GM19468 (cell line): ENCODE measurements around the gene ELMO2.

ENCODE experiments used
- ATAC-seq: cut with Tn5 transposase; IDR thresholded peaks from one replicate; pipeline ENCODE4 v1.9.1; 2021; ENCODE audit warnings: mild to moderate bottlenecking, moderate library complexity, moderate number of reproducible peaks; ENCODE audit not compliant: unreplicated experiment; ENCODE audit errors: extremely low read depth

Gene ELMO2

DNA sequence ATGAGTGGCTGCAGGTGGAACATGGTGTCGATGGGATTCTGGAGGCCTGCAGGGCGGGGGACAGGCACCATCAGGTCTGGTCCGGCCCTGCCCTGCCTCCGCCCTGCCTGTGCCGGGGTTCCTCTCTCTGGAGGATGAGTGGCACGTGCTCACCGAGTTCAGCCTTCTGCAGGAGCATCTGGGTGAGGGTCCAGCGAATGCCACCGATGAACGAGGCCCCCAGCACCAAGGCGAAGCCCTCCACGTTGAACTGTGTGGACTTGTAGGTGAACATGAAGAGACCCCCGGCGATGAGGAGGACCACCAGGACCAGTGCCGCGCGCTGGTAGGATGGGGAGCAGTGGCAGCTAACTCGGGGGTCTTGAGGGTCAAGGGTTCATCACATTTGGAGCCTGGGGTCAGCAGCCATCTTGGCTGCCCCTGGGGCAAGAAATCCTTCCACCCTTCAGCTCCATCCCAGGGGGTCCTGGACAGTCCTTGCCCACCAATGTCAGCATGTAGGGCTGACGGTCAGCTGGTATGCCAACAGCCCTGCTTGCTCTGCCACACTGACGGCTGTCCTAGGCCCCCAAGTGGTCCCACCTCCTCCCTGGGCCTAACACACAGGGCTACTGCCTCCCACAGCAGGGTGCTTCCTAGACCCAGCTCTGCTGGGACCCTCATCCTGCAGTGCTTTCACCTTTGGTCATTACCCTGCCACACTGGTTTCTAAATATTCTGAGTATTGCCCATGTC lies 51.3 kb downstream of the ELMO2 start:
- ATAC-seq = no peak

DNA sequence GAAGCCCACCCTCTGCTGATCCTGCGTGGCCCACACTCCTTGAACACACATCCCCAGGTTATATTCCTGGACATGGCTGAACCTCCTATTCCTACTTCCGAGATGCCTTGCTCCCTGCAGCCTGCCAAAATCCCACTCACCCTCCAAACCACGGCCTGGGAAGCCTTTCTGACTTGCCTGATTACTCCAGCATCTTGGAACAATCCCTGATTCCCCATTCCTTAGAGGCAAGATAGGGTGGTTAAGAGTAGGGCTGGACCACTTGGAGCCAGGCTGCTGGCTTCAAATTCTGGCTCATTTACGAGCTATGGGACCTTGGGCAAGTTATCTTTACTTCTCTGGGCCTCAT lies 52.2 kb downstream of the ELMO2 start:
- ATAC-seq = no peak

DNA sequence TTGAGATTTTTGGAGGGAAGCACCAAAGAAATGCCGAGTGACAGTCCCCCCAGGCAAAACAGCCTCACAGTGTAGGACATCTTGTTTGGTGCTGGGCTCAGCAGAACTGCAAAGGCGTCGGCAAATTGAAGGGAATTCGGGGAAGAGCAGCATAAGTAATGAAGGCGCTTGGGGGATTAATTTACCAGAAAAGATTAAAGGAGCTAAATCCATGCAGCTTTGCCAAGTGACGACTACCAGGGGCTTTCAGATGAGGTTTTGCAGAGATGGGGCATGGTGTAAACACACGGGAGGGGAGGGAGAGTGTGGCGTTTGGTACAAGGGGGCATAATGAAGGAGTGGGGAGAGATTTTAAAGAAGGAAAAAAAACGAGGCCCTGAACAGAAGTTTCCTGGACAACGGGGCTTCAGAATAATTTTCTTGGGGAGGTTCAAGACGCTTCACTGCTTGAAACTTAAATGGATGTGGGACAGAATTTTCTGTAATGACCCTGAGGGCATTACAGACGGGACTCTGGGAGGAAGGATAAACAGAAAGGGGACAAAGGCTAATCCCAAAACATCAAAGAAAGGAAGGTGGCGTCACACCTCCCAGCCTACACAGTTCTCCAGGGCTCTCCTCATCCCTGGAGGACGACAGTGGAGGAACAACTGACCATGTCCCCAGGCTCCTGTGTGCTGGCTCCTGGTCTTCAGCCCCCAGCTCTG lies 52.8 kb downstream of the ELMO2 start:
- ATAC-seq = no peak

DNA sequence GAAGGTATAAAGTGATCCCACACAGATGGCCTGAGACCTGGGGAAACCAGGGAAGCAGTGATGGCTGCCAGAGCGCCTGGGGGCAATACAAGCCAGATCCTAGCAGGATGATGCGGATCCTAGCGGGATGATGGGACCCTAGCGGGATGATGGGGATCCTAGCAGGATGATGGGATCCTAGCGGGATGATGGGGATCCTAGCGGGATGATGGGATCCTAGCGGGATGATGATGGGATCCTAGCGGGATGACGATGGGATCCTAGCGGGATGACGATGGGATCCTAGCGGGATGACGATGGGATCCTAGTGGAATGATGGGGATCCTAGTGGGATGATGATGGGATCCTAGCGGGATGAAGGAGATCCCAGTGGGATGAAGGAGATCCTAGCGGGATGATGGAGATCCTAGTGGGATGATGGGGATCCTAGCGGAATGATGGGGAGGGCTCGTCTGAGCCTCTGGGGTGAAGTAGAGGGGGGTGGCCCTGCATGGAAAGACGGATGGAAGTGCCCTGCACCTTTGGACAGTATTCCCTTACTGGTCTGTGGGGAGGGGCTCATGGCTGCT lies 54.0 kb downstream of the ELMO2 start:
- ATAC-seq = no peak

DNA sequence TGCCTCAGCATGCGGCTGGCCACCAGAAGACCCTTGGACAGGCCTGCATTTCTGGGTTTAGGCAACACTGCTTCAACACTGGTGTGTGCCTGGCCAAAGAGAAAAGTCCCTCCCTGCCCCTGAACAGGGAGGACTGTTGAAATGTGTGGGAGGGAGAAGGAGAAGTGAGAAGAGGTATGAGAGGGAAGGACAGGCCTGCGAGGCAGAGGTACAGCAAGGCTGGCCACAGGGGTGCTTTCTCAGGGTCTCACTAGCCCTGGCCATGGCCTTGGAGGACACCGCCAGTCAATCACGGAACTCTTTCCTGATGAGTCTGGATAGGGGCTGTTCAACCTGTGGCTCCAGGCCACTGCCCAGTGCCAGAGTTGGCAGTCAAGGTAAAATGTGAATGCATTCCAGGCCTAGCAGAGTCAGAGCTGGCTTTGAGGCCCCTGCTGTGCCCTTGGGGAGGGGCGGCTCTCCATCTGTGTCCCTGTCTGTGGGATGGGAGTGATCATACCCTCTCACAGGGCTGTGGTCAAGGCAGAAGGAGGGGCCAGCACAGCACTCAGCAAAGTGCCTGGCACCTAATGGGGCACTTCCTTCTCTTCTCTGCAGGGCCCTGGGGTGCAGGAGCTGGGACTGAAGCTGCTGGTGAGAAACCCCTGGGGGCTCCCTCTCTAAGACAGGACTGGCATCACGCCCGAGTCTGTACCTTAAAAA lies 54.9 kb downstream of the ELMO2 start:
- ATAC-seq = no peak

DNA sequence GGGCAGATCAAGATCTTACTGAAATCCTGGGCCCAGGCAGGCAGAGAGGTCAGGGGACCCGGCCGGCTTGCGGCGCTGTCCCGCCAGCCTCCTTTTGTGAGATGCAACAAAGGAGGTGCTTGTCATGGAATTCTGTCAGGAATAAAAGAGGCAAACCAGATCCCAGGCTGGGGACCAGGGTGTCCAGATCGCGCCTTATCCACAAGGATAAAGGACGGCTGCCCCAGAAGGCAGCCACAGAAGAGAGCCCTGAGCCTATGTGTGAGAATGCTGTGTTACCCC lies 55.5 kb downstream of the ELMO2 start:
- no peak for ATAC-seq

DNA sequence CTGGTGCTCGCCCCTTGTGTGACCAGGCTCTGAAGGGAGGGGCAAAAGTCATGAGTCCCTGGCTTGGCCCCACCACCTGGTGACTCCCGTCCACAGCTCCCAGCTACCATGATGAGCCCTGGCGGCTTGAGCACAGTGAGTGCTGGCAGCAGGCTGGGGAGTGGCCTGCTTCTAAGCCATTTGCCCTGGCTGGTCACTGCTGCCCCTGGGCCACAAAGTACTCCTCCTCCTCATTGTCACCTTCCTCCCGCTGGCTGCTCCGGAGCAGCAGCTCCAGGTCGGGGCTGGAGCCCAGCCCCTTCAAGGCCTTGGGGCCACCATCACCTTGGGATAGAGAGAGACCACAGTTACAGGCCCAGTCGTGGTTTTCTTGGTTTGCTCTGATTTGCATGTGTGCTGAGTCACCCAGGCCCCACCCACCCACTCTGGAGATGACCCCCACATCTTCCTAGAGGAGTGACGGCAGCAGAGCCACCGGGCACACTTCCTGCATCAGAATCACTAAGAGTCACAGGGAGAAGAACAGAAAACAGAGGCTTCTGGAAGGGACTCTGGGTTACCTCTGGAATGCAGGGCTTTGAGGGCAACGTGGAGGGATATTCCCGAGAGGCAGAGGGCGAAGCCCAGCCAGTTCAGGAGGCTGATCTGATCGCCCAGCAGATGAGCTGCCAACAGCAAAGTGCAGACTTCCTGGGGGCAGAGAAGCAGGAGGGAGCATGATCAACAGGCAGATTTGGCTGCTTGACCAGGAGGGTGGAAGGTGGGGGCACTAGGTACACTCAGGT lies 56.0 kb downstream of the ELMO2 start:
- no peak for ATAC-seq

DNA sequence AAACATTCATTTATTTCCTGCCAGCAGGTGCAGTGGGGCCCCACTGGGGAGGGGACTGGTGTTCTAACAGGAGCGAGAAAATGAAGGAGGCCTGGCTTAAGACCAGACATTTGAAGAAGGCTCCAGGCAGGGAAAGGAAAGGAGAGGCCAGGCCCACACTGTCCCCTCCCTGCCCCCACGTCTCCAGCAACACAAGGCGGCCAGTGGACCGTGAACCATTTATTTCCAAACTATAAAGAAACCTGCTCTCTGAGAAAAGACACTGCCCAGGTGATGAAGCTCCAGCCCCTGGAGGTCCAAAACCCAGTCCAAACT lies 56.7 kb downstream of the ELMO2 start:
- no peak for ATAC-seq

DNA sequence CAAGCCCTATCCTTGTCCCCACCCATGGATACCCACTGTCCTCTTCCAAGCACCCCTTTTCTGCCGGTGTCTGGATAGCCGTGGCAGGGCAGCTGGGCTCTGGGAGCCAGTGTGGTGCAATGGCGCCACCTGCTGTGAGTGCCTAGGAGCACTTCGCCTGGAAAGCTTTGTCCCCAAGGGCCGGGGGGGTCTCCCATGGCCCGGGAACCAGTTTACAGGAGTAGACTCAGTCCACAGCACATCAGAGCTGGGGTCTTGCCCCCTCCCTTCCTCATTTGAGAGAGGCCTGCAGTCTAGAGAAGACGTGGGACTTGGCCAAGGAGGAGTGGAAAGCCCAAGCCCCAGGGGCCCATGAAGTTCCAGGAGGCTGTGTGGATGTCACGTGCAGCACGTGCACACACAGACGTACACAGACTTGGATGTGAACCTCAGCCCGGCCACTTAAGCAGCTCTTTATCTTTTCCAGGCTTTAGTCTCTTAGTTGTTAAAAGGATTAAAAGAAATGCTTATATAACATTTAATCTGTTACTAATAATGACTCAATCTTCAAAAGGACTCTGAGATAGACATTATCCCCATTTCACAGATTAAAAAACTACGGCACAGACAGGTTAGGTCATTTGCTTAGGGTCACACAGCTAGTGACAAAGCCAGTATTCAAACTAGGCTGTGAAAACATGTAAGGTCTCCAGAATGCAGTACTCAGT lies 57.2 kb downstream of the ELMO2 start:
- ATAC-seq = no peak

DNA sequence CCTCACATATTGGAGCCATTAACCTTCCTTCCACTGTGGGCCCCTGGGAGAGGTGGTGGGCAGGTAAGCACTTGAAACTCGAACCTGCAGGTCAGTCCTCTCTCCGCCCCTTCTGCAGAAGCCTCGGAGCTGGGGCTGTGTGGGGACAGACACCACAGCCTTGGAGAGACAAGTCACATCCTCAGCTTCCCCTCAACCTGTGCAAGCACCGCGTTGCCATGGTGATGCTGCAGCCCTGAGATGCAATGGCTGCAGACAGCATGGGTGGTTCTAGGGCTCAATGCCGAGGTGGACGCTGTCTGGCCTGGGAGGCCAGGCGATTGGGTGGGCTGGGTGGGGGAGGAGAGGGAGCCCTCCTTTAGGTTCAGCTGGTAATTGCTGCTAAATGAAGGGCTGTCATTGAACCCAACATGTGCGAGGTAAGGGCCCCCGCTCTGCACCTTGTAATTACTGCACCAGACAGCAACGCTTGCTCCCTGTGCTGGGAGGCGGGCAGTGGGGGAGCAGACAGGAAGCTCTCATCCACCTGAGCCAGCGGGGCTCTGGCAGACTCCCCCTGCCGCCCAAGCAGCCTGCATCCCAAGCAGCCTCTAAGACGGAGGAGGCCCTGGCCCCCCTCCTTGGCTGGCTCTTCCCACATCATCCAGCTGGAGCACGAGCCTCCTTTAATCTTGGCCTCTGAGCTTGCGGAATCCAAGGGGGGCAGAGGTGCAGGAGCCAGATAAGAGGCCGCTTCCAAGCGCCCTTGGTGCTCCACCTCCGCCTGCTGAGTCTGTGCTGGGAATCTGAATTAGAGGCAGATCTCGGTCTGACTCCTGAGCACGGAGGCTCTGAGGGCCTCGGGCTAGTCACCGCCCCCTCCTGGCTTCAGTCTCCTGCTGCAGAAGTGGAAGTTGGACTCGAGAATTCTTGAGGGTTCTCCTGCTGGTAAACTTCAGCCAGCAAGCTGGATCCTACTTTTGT lies 58.3 kb downstream of the ELMO2 start:
- ATAC-seq = no peak

DNA sequence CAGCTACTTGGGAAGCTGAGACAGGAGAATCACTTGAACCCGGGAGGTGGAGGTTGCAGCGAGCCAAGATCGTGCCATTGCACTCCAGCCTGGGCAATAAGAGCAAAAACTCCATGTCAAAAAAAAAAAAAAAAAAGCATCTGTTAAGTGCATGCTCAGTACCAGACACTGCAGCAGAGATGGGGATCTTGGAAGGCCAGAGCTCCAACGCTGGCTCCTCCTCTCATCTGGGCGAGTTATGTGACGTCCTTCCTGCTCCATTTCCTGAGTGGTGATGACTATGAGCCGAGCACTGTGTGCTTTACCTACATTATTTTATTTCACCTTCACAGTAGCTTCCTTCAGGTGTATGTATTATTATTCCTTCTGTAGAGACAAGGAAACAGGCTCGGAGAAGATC lies 59.6 kb downstream of the ELMO2 start:
- ATAC-seq = no peak

DNA sequence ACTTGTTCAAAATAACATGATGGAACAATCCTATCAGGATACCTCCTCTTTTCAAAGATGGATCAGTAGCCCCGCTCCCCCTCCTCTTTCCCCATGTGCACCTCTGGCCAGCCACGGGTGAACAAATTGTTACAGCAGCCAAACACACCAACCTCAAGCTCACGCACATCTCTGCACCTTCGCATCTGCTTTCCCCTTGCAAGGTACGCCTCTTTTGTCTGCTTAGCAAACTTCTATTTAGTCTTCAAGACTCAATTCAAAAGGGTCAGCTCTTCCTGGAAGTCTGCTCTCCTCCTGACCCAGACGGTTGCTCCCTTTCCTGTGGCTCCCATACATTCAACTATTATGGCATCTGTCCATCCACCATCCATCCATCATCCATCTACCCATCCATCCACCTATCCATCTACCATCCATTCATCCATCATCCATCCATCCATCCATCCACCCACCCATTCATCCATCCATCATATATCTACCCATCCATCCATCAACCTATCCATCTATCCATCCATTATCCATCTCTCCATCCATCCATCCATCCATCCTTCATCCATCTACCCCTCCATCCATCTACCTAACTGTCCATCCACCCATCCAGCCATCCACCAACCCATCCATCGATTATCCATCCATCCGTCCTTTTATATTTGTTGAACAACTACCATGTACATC lies 61.8 kb downstream of the ELMO2 start:
- ATAC-seq = no peak

DNA sequence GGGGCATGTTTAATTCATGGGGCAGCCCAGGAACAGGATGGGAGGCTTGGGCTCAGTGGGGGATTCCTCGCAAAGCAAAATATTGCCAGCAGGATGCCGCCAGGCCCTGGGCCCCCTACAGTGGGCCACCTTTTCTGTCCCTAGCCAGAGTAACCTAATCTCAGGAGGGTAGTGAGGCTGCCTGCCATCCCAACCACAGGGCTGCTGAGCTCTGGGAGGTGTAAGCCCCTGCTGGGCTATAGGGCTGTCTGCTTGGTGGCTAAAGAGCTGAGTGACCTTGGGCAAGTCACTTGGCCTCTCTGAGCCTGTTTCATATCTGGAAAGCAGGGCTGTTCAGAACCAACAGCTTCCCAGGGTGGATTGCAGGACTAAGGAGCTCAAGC lies 62.4 kb downstream of the ELMO2 start:
- no peak for ATAC-seq

DNA sequence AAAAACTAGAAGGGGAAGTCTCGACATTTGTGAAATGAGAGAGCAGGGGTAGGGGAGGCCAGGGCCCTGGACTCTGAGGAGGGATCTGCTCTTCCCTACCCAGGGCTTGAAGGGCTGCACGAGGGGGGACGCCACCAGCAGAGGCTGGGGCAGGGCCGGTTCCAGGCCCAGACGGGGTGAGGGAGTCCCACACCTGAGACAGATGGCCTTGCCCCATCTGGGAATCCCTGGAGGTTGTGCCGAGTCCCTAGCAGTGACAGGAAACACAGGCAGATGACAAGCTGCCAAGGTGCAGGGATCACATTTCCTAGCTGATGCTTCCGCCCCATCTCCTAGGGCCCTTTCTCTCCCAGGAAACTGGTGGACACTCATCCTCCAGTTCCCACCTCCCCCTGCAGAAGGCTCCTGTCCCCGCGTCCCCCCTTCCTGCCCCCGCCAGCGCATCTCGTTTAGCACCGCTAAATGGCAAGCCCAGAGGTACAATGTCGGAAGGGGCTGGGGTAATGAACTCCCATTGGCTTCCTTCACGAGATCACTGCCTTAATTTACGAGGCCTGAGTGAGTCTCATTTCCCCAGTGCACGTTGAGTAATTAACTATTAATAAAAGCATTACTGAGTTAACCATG lies 63.0 kb downstream of the ELMO2 start:
- ATAC-seq = no peak

DNA sequence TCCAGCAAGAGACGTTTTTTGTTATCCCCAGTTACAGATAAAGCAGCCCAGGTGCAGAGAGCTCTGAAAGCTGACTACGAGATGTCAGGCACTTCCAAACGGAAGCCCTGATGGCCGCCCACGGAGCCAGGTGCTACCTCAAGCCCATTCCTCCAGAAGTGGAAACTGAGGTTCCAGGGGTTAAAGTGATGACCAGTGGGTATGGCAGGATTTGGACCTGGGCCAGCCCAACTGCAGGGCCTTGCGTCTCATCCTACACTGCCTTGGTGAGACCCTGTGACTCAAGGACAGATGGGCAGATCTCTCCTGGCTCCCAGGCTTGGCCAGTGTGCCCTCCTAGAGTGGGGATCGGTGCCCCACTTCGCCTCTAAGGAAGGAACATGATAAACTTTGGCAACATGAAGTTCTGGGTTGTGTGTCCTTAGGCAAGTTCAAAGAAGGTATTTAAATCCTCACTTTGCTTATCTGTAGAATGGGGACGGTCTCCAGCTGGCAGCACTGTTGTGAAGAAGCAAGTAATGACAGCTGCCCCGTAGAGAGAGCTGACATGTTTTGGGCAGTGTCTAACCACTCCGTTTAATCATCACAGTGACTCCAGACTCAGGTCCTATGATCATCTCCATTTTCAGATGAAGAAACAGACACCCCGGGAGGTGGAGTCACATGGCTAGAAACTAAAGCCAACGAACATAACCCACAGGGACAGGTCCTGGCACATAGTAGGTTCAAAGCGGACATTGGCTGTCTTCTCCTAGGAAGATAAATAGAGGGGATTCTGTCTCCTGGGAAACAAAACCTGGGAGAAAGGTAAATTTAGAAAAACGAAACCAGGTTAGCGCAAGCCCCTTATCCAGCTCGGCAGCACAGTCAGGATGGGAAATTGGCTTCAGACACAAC lies 63.7 kb downstream of the ELMO2 start:
- ATAC-seq = no peak

DNA sequence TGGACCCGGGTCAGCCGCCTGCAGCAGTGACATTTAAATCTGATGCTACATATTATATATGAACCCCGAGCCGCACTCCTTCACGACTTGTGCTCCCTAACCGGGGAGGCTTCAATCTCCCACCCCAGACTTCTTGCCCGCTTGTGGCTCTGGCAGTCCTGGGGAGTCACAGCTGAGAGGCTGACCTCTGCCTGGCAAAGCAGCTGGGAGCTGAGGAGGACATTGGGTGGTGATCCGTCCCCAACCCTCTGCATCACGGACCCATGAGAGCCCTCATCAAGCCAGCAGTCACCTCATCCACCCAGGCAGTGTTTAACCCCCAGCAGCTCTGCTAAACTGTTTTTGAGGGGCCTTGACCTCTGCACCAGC lies 64.4 kb downstream of the ELMO2 start:
- ATAC-seq = no peak
